HepG2 (cell line): ENCODE results near the gene NUP85. TPM values are rescaled to one million over a fixed set of nuclear protein-coding genes. Genes with fewer than 3 reads are reported as not detected.

Experiments used
- EP300 ChIP-seq, 3 experiments: sonication (generic) in 1 of 3; formaldehyde crosslinking in 1 of 3; IDR thresholded peaks; 2 replicates each; pipeline versions ENCODE4 v1.5.1 to v1.6.1; 2011 to 2020; ENCODE audit warnings: low read depth in 2 of 3, low read length in 2 of 3, borderline replicate concordance in 1 of 3, improper control_type of control experiment in 1 of 3, mild to moderate bottlenecking in 1 of 3, missing genetic modification reagents in 1 of 3, moderate library complexity in 1 of 3
- MAFK ChIP-seq, 2 experiments: IDR thresholded peaks in 1 of 2; conservative IDR thresholded peaks in 1 of 2; 2 replicates each; pipeline ENCODE4 v1.6.1; 2011; ENCODE audit warnings: improper control_type of control experiment in 2 of 2, low read length in 2 of 2
- NFIC ChIP-seq: IDR thresholded peaks from 2 replicates; pipeline ENCODE4 v1.6.1; 2012; ENCODE audit warnings: mild to moderate bottlenecking, low read length, inconsistent platforms
- SIX1 ChIP-seq: sonication (generic); formaldehyde crosslinking; IDR thresholded peaks from 2 replicates; pipeline ENCODE4 v1.4.0; 2020; ENCODE audit warnings: missing genetic modification reagents, borderline replicate concordance
- STAG1 ChIP-seq: sonication (generic); formaldehyde crosslinking; IDR thresholded peaks from 2 replicates; pipeline ENCODE4 v1.4.0; 2020; ENCODE audit warnings: missing genetic modification reagents
- TARDBP ChIP-seq: sonication (generic); formaldehyde crosslinking; IDR thresholded peaks from 2 replicates; pipeline ENCODE4 v1.8.0; 2022; ENCODE audit warnings: mild to moderate bottlenecking, missing genetic modification reagents
- polyA plus RNA-seq, 8 experiments: library from polyadenylated mRNA; depleted of rRNA in 3 of 8; stranded (reverse) in 7 of 8; unstranded in 1 of 8; fragments of >200 nt; fragmentation: Illumina TruSeq in 4 of 8; extraction: Trizol in 4 of 8; gene quantifications; 2 replicates each; pipeline versions ENCODE4 v1.2.1 to v1.2.3, GENCODE V29; 2011 to 2016; ENCODE audit warnings: low read depth in 4 of 8, missing spikeins in 1 of 8, mixed read lengths in 1 of 8; ENCODE audit not compliant: insufficient read depth in 1 of 8
- total RNA-seq, 5 experiments: library from RNA; depleted of rRNA; stranded (reverse); fragments of >200 nt; fragmentation: Illumina TruSeq; extraction: Trizol; gene quantifications; 2 replicates each; pipeline ENCODE4 v1.2.3, GENCODE V29; 2016; ENCODE audit warnings: low read depth in 1 of 5
- TF ChIP-seq, protein P1 (sequence below): IDR thresholded peaks from 2 replicates; pipeline ENCODE4 v1.6.1; 2016; ENCODE audit warnings: low read depth, missing genetic modification reagents, missing compliant biosample characterization
- TF ChIP-seq, protein P2 (sequence below): IDR thresholded peaks from 2 replicates; pipeline ENCODE4 v1.6.1; 2016; ENCODE audit warnings: mild to moderate bottlenecking, missing biosample characterization, missing genetic modification reagents
- TF ChIP-seq, protein P3 (sequence below): sonication (generic); formaldehyde crosslinking; IDR thresholded peaks from 2 replicates; pipeline ENCODE4 v1.4.0; 2020; ENCODE audit warnings: mild to moderate bottlenecking, missing genetic modification reagents, borderline replicate concordance
- TF ChIP-seq, protein P4 (sequence below): sonication (generic); formaldehyde crosslinking; IDR thresholded peaks from 2 replicates; pipeline ENCODE4 v1.4.0; 2020; ENCODE audit warnings: missing genetic modification reagents
- TF ChIP-seq, protein P5 (sequence below): sonication (generic); formaldehyde crosslinking; IDR thresholded peaks from 2 replicates; pipeline ENCODE4 v1.4.0; 2020; ENCODE audit warnings: missing genetic modification reagents

The NUP85 gene
- total and polyA plus RNA-seq, 2 of the 13 experiments (the other 11 are each of a cell fraction or from before 2014, with no cell fraction given) = 89.1 to 124 TPM

DNA sequence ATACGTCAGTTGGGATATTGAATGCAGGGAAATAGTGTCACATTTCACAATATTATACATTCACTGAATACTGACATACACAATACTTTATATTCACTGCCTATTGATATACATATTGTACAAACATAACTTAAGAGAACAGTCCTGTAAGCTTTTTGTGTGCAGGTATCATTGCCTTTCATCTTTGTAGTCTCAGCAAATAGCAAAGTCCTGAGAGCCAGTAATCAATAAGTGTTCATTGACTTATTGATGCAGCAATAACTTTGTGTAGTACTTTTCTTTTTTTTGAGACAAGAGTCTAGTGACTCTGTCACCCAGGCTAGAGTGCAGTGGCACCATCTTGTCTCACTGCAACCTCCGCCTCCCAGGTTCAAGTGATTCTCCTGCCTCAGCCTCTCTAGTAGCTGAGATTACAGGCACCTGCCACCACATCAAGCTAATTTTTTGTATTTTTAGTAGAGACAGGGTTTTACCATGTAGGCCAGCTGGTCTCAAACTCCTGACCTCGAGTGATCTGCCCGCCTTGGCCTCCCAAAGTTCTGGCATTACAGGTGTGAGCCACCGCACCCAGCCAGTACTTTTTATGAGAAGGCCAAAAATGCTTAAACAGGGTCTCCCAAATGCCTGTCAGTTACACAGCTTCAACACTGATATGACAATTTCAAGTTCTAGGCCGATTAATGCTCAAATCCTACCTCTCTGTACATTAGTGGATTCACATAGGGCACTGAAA, 5.4 kb upstream of the NUP85 start (continued):
- TF ChIP-seq, protein P1, sequence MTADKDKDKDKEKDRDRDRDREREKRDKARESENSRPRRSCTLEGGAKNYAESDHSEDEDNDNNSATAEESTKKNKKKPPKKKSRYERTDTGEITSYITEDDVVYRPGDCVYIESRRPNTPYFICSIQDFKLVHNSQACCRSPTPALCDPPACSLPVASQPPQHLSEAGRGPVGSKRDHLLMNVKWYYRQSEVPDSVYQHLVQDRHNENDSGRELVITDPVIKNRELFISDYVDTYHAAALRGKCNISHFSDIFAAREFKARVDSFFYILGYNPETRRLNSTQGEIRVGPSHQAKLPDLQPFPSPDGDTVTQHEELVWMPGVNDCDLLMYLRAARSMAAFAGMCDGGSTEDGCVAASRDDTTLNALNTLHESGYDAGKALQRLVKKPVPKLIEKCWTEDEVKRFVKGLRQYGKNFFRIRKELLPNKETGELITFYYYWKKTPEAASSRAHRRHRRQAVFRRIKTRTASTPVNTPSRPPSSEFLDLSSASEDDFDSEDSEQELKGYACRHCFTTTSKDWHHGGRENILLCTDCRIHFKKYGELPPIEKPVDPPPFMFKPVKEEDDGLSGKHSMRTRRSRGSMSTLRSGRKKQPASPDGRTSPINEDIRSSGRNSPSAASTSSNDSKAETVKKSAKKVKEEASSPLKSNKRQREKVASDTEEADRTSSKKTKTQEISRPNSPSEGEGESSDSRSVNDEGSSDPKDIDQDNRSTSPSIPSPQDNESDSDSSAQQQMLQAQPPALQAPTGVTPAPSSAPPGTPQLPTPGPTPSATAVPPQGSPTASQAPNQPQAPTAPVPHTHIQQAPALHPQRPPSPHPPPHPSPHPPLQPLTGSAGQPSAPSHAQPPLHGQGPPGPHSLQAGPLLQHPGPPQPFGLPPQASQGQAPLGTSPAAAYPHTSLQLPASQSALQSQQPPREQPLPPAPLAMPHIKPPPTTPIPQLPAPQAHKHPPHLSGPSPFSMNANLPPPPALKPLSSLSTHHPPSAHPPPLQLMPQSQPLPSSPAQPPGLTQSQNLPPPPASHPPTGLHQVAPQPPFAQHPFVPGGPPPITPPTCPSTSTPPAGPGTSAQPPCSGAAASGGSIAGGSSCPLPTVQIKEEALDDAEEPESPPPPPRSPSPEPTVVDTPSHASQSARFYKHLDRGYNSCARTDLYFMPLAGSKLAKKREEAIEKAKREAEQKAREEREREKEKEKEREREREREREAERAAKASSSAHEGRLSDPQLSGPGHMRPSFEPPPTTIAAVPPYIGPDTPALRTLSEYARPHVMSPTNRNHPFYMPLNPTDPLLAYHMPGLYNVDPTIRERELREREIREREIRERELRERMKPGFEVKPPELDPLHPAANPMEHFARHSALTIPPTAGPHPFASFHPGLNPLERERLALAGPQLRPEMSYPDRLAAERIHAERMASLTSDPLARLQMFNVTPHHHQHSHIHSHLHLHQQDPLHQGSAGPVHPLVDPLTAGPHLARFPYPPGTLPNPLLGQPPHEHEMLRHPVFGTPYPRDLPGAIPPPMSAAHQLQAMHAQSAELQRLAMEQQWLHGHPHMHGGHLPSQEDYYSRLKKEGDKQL (CRISPR knock-in tag) = peak; percentile 73; the same call in 1 of the 2 replicates
- TF ChIP-seq MAFK (conservative IDR thresholded peaks at IDR 0.05 in 1 of 2, IDR thresholded peaks at IDR 0.05 in 1 of 2; ENCODE audit: low read length in 2 of 2) (peak; percentile 37 to 53; a peak in 2 of 4 replicates), EP300 (IDR thresholded peaks at IDR 0.05; ENCODE audit: low read depth in 2 of 2, low read length in 2 of 2) (peak in 1 of 2 experiments; percentile 81; a peak in 1 of 4 replicates), EP300 (CRISPR knock-in tag; IDR thresholded peaks at IDR 0.05; ENCODE audit: borderline replicate concordance) (no peak), STAG1 (no peak), SIX1 (peak; percentile 65), NFIC (peak; percentile 73), TARDBP (CRISPR knock-in tag) (peak; percentile 27; the same call in 1 of the 2 replicates)
- TF ChIP-seq, protein P2, sequence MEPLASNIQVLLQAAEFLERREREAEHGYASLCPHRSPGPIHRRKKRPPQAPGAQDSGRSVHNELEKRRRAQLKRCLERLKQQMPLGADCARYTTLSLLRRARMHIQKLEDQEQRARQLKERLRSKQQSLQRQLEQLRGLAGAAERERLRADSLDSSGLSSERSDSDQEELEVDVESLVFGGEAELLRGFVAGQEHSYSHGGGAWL = no peak
- TF ChIP-seq, protein P3, sequence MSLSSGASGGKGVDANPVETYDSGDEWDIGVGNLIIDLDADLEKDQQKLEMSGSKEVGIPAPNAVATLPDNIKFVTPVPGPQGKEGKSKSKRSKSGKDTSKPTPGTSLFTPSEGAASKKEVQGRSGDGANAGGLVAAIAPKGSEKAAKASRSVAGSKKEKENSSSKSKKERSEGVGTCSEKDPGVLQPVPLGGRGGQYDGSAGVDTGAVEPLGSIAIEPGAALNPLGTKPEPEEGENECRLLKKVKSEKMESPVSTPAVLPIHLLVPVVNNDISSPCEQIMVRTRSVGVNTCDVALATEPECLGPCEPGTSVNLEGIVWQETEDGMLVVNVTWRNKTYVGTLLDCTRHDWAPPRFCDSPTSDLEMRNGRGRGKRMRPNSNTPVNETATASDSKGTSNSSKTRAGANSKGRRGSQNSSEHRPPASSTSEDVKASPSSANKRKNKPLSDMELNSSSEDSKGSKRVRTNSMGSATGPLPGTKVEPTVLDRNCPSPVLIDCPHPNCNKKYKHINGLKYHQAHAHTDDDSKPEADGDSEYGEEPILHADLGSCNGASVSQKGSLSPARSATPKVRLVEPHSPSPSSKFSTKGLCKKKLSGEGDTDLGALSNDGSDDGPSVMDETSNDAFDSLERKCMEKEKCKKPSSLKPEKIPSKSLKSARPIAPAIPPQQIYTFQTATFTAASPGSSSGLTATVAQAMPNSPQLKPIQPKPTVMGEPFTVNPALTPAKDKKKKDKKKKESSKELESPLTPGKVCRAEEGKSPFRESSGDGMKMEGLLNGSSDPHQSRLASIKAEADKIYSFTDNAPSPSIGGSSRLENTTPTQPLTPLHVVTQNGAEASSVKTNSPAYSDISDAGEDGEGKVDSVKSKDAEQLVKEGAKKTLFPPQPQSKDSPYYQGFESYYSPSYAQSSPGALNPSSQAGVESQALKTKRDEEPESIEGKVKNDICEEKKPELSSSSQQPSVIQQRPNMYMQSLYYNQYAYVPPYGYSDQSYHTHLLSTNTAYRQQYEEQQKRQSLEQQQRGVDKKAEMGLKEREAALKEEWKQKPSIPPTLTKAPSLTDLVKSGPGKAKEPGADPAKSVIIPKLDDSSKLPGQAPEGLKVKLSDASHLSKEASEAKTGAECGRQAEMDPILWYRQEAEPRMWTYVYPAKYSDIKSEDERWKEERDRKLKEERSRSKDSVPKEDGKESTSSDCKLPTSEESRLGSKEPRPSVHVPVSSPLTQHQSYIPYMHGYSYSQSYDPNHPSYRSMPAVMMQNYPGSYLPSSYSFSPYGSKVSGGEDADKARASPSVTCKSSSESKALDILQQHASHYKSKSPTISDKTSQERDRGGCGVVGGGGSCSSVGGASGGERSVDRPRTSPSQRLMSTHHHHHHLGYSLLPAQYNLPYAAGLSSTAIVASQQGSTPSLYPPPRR = peak; percentile 82
- TF ChIP-seq, protein P4, sequence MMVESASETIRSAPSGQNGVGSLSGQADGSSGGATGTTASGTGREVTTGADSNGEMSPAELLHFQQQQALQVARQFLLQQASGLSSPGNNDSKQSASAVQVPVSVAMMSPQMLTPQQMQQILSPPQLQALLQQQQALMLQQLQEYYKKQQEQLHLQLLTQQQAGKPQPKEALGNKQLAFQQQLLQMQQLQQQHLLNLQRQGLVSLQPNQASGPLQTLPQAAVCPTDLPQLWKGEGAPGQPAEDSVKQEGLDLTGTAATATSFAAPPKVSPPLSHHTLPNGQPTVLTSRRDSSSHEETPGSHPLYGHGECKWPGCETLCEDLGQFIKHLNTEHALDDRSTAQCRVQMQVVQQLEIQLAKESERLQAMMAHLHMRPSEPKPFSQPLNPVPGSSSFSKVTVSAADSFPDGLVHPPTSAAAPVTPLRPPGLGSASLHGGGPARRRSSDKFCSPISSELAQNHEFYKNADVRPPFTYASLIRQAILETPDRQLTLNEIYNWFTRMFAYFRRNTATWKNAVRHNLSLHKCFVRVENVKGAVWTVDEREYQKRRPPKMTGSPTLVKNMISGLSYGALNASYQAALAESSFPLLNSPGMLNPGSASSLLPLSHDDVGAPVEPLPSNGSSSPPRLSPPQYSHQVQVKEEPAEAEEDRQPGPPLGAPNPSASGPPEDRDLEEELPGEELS (CRISPR knock-in tag) = peak; percentile 68
- TF ChIP-seq, protein P5, sequence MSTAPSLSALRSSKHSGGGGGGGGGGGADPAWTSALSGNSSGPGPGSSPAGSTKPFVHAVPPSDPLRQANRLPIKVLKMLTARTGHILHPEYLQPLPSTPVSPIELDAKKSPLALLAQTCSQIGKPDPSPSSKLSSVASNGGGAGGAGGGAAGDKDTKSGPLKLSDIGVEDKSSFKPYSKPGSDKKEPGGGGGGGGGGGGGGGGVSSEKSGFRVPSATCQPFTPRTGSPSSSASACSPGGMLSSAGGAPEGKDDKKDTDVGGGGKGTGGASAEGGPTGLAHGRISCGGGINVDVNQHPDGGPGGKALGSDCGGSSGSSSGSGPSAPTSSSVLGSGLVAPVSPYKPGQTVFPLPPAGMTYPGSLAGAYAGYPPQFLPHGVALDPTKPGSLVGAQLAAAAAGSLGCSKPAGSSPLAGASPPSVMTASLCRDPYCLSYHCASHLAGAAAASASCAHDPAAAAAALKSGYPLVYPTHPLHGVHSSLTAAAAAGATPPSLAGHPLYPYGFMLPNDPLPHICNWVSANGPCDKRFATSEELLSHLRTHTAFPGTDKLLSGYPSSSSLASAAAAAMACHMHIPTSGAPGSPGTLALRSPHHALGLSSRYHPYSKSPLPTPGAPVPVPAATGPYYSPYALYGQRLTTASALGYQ (CRISPR knock-in tag) = peak; percentile 81
